Astrocyte of the hippocampus (primary cell): ENCODE results near the gene S100A4.

ENCODE experiments used
- DNase-seq: peaks from one replicate; pipeline ENCODE4 v3.0.0; 2011; ENCODE audit warnings: low read depth, low spot score

Gene S100A4

DNA sequence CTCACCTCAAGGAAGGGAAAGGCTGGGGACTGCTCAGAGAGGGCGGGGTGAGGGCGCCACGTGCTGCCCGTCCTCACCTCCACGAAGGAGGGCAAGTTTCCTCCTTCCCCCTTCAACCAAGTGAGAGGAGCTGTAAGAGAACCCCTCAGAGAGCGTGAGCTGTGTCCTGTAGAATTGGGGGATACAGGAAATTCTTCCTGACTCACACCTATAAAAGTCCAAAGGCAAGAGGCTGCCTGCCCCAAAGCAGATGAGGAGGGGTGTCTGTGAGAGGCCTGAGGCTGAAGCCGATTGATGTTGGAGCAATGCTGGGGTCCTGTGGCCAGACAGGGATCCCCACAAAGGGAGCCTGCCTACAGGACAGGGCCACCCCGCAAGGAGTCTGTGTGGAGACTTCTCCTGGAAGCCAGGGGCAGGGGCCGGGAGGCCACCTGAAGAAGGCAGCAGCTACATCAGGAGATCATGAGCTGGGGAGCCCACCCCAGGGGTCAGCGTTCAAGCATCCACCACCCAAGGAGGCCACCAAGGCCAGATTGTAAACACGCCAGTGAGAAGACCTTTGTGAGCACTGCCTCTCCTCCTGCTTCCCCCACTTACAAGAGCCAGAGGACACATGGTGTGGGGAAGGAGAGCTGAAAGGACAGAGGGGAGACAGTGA, 37.6 kb downstream of the S100A4 start:
- no peak for DNase-seq

DNA sequence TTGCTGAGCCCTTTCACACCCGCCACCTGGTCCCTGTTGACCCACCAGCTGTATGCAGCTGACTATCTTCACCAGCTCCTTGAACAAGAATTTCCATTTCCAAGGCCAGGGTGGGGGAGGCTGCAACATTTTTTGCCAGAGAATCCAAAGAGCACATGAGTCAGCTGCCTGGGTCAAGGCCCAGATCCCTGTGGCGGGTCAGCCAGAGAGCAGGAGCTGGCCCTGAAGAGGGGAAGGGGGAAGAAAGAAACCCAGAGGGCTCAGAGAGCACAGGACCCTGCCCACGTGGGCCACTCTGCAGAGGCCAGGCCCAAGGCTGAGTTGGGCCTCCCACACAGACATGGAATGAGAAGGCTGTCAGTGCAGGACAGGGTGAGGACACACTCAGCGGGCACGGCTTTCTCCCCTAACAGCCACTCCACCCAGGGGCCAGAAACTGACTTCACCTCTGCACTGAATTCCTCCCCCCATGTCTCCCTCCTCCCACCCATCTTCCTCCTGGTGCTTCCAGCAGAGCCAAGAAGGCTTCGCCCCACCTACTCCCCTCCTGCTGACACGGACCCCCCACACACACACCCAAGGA, 38.7 kb downstream of the S100A4 start:
- DNase-seq, result peak; percentile 89

DNA sequence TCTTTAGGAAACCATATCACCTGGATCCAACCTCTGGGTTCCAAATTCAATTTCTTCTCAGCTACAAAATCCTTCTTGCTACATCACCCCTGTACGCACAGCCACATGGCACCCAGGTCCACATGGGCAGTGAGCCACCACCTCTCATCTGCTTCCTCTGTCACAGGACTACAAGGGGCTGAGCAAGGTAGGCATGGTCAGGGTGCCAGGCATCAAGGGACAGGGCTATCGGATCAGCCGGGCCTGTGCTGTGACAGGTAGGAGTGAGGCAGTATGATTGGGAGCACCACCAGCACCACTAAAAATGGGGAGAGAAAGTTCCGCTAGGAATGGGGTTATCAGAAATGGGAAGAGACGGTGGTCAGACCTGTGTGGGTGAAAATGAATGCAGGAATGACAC, 39.2 kb downstream of the S100A4 start:
- no peak for DNase-seq

DNA sequence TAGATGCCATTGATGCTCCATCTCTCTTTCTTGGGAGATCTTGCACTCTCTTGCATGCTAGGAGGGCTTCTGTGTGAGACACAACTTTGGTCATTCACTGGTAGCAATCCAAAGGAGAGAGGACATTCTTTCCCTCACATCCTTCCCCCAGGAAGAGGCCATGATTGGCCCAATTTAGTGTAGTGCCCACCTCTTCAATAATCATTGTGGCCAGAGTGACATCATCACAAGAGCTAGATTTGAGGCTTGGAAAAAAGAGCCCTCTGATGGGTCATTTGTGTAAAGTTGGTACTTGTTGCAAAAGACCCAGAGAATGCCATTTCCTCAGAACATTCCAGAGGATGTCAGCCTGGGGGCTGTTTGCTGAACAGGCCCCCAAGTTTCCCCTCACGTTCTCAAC, 40.0 kb downstream of the S100A4 start:
- no peak for DNase-seq

DNA sequence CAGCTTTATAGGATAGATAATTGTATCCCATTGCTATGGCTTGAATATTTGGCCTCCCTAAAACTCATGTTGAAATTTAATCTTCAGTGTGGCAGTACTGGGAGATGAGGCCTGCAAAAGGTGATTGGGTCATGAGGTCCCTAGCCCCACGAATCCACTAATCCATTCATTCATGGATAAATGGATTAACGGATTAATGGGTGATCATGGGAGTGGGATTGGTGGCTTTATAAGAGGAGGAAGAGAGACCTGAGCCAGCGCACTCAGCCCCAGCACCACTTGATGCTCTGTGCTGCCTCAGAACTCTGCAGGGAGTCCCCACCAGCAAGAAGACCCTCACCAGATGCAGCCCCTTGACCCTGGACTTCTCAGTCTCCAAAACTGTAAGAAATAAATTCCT, 41.8 kb downstream of the S100A4 start:
- DNase-seq, result no peak

DNA sequence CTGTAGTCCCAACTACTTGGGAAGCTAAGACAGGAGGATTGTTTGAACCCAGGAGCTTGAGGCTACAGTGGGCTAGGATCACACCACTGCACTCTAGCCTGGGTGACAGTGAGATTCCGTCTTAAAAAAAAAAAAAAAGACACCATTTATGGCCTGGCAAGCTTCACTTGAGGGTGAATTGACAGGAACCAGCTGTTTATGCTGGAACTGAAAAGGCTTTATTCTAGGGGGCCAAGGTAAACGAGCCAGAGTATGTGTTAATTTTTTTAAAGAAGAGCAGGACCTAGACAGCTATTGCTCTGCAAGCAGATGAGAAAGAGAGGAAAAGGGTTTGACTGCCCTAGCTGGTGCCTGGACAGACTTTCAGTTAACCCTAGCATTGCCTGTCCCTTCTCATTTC, 46.9 kb downstream of the S100A4 start:
- DNase-seq, result no peak

DNA sequence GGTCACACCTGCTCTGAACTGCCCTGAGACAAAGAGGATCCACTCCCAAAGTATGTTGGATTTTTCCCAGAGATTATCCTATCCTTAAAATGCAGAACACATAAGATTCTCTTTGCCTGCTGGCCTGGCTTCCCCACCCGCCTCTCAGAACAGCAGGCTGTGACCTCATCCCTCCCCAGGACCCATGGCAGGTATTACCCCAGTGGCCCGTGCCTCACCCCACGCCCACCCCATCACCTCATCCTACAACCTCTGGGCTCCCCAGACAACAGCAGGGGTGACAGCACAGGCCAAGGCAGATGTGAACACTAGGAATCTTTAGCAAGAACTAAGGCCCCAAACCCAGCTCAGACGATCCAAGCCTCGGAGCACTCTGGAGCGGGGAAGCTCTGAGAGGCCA, 50.1 kb downstream of the S100A4 start:
- DNase-seq, result no peak

DNA sequence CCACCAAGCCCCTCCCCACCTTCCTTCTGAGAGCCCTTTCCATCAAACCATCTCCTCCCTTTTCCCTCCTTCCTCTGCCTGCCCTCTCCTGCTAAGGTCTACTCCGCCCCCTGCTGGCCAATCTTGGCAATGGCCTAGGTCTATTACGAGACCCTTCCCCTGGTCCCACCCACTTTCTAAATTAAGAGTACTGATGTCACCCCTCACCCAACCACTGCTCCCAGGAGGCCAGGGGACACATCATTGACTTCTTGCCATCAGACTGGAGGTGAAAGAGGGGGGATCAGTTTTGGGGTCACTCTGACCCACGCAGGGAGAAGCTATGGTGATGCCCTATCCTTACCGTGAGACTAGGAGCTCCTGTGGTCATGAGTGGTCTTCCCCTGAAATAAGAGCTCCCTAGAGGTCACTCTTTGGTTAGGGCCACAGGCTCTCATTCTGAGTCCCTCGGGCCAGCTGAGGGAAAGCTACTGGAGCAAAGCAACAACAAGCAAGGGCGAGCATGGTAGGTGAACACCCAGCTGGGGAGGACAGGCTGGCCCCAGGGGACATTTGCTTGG, 50.5 kb downstream of the S100A4 start:
- peak; percentile 83 for DNase-seq
